GM18909 (cell line): ENCODE data around the gene INHBE.

Source experiments
- ATAC-seq: cut with Tn5 transposase; IDR thresholded peaks from one replicate; pipeline ENCODE4 v1.9.1; 2021; ENCODE audit warnings: mild to moderate bottlenecking; ENCODE audit not compliant: unreplicated experiment, poor library complexity

The INHBE gene

GRCh38 chr12:57459750-57460467 is 4.8 kb downstream of the INHBE start, which contains the start of gene GLI1:
TSS of gene GLI1 (plus strand) at chr12:57459785. CDS start at chr12:57463692, 3,907 bp downstream.
- no peak for ATAC-seq

GRCh38 chr12:57460468-57460784 is 5.3 kb downstream of the INHBE start:
- ATAC-seq, result no peak

GRCh38 chr12:57460841-57461275 is 5.8 kb downstream of the INHBE start:
- no peak for ATAC-seq

- no peak for ATAC-seq
Measured at GRCh38 chr12:57461276-57461916, 6.3 kb downstream of the INHBE start.

- ATAC-seq, result no peak
Measured at GRCh38 chr12:57461917-57462250, 6.8 kb downstream of the INHBE start.

- peak; percentile 69 for ATAC-seq
Measured at GRCh38 chr12:57462251-57462911, 7.3 kb downstream of the INHBE start.

GRCh38 chr12:57462912-57463253 is 7.8 kb downstream of the INHBE start:
- ATAC-seq, result no peak

GRCh38 chr12:57464569-57464968 is 9.5 kb downstream of the INHBE start:
- no peak for ATAC-seq

- ATAC-seq, result no peak
Measured at GRCh38 chr12:57465030-57465746, 10.1 kb downstream of the INHBE start.

- no peak for ATAC-seq
Measured at GRCh38 chr12:57465747-57466505, 10.8 kb downstream of the INHBE start.

- no peak for ATAC-seq
Measured at GRCh38 chr12:57467212-57467874, 12.2 kb downstream of the INHBE start.

- ATAC-seq, result no peak
Measured at GRCh38 chr12:57467915-57468314, 12.8 kb downstream of the INHBE start.

- ATAC-seq, result no peak
Measured at GRCh38 chr12:57469296-57470164, 14.4 kb downstream of the INHBE start.

GRCh38 chr12:57470286-57470969 is 15.3 kb downstream of the INHBE start:
- no peak for ATAC-seq

- no peak for ATAC-seq
Measured at GRCh38 chr12:57470970-57471656, 16.0 kb downstream of the INHBE start.

GRCh38 chr12:57471661-57472060 is 16.6 kb downstream of the INHBE start:
- ATAC-seq, result no peak

- ATAC-seq, result no peak
Measured at GRCh38 chr12:57472391-57472790, 17.3 kb downstream of the INHBE start.

GRCh38 chr12:57473392-57473791 is 18.3 kb downstream of the INHBE start:
- no peak for ATAC-seq
